Activated naive CD4-positive, alpha-beta T cell treated with anti-CD3 and anti-CD28 coated beads, Interleukin-2, amount 50 U/mL, for 24 hours (primary cell): ENCODE results near the gene SDK1.

ENCODE experiments used
- H3K27ac Mint-ChIP-seq: one replicate; pipeline ENCODE4 v1.8.0; 2021; ENCODE audit warnings: mild to moderate bottlenecking, mixed read lengths
- H3K27me3 Mint-ChIP-seq: one replicate; pipeline ENCODE4 v1.8.0; 2021; ENCODE audit warnings: mixed read lengths
- H3K36me3 Mint-ChIP-seq: one replicate; pipeline ENCODE4 v1.8.0; 2021; ENCODE audit warnings: mixed read lengths
- H3K4me1 Mint-ChIP-seq: one replicate; pipeline ENCODE4 v1.8.0; 2021; ENCODE audit warnings: mixed read lengths
- H3K4me3 Mint-ChIP-seq: one replicate; pipeline ENCODE4 v1.8.0; 2021; ENCODE audit warnings: mild to moderate bottlenecking, mixed read lengths
- H3K9me3 Mint-ChIP-seq: one replicate; pipeline ENCODE4 v1.8.0; 2021; ENCODE audit warnings: mixed read lengths

Gene SDK1

GRCh38 chr7:3762146-3762831 is 461.2 kb downstream of the SDK1 start:
- no peaks in the 10 kb centered on the region for H3K9me3 Mint-ChIP-seq
- H3K36me3 Mint-ChIP-seq, result peaks cover 4% of the 10 kb centered on the region
- peaks cover 5% of the 10 kb centered on the region for H3K27me3 Mint-ChIP-seq

GRCh38 chr7:3767917-3768777 is 467.1 kb downstream of the SDK1 start:
- Mint-ChIP-seq H3K4me1 (no peaks in the 10 kb centered on the region), H3K36me3 (no peaks in the 10 kb centered on the region), H3K27me3 (peaks cover 3% of the 10 kb centered on the region), H3K27ac (no peak overlapping the region), H3K9me3 (no peaks in the 10 kb centered on the region), H3K4me3 (no peak overlapping the region)

More at GRCh38 chr7:3762146-3762831, 461.2 kb downstream of the SDK1 start:
- no peaks in the 10 kb centered on the region for H3K4me1 Mint-ChIP-seq
- peak overlapping the region; percentile 23 for H3K27ac Mint-ChIP-seq
- no peak overlapping the region for H3K4me3 Mint-ChIP-seq

DNA sequence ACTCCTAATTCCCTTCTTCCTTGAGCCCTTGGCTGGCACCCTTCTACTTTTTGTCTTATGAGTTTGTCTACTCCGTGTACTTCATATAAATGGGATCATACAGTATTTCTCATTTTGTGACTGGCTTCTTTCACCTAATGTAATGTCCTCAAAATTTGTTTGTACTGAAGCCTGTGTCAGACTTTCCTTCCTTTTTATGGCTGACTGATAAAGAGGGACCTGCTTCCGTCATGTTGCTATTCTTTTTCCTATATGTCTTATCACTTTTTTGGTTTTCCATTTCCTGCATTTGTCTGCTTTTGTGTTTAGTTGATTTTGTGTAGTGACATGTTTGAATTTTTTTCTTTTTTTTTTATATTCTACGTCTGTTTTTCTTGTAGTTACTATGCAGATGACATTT is 470.9 kb downstream of the SDK1 start:
- Mint-ChIP-seq H3K27ac (no peak overlapping the region), H3K4me1 (no peaks in the 10 kb centered on the region), H3K4me3 (no peak overlapping the region), H3K36me3 (no peaks in the 10 kb centered on the region), H3K9me3 (no peaks in the 10 kb centered on the region), H3K27me3 (peaks cover under 1% of the 10 kb centered on the region)

DNA sequence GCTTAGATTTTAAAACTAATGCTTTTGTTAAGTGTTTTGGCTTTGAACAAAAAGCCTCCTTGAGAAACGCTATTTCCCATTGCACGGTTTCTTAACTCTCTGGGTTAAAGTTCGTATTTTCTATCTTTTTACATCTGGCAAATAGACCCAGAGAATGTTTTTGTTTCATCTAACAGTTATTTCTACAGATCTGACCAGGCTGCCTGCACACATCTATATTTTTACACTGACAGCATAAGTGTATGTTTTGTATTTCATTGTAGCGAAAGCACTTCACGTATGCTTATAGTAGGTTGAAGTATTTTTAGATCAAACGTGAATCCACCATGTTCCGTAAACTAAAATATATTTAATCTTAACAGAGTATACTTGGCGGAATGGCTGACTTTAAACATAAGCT is 477.3 kb downstream of the SDK1 start:
- Mint-ChIP-seq H3K4me1 (no peaks in the 10 kb centered on the region), H3K27me3 (peaks cover 2% of the 10 kb centered on the region), H3K4me3 (no peak overlapping the region), H3K36me3 (peaks cover 5% of the 10 kb centered on the region), H3K27ac (no peak overlapping the region), H3K9me3 (peaks cover 14% of the 10 kb centered on the region)

GRCh38 chr7:3780016-3780415 is 479.0 kb downstream of the SDK1 start:
- H3K27ac Mint-ChIP-seq, result no peak overlapping the region
- H3K9me3 Mint-ChIP-seq, result peaks cover 19% of the 10 kb centered on the region
- peaks cover 2% of the 10 kb centered on the region for H3K27me3 Mint-ChIP-seq
- H3K36me3 Mint-ChIP-seq, result peaks cover 5% of the 10 kb centered on the region
- H3K4me3 Mint-ChIP-seq, result no peak overlapping the region
- H3K4me1 Mint-ChIP-seq, result no peaks in the 10 kb centered on the region

- Mint-ChIP-seq H3K36me3 (peaks cover 5% of the 10 kb centered on the region), H3K4me3 (no peak overlapping the region), H3K27me3 (peaks cover 2% of the 10 kb centered on the region), H3K27ac (no peak overlapping the region), H3K4me1 (no peaks in the 10 kb centered on the region), H3K9me3 (peaks cover 19% of the 10 kb centered on the region)
Measured at GRCh38 chr7:3780525-3780924, 479.5 kb downstream of the SDK1 start.

DNA sequence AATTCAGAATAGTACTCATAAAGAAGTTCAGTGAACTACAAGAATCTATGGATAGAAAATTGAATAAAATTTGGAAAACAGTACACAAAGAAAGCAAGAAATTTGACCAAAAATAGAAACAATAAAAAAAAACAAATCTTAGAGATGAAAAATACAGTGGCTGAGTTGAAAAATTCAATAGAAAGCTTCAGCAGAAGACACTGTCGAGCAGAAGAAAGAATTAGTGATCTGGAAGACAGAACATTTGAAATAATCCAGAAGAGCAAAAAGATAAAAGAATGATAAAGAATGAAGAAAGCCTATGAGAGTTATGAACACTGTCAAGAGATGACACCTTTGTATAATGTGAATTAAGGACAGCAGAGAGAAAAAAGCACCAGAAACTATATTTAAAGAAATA is 480.6 kb downstream of the SDK1 start:
- Mint-ChIP-seq H3K4me1 (no peaks in the 10 kb centered on the region), H3K9me3 (peaks cover 19% of the 10 kb centered on the region), H3K27ac (no peak overlapping the region), H3K36me3 (peaks cover 5% of the 10 kb centered on the region), H3K27me3 (peaks cover 2% of the 10 kb centered on the region), H3K4me3 (no peak overlapping the region)

DNA sequence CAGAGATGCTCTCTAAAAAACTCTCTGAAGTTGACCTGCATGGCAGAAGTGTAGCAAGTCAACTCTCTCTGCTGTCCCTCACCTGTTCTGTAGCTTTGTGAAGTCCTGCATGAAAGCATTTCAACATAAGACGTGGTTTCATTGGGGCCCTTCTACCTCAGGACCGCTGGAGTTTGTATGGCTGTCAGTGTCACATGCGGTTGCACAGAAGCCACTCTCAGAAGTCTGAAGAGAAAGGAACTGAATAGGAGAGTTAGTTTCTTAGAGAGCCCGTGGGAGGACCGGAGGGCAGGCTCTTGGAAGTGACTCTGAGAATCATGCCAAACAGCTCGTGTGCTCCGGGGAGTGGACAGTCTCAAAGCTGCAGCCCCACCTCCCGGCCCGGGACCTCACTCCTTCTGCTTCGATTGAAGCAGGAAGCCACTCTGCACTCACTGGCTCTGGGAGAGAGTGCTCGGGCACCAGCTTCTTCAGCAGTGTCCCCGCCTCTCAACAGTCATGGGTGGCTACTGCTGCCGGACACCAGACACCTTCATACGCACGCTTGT is 486.7 kb downstream of the SDK1 start:
- Mint-ChIP-seq H3K36me3 (peaks cover 1% of the 10 kb centered on the region), H3K4me1 (no peaks in the 10 kb centered on the region), H3K4me3 (no peak overlapping the region), H3K9me3 (peaks cover 6% of the 10 kb centered on the region), H3K27me3 (peaks cover 6% of the 10 kb centered on the region), H3K27ac (no peak overlapping the region)

DNA sequence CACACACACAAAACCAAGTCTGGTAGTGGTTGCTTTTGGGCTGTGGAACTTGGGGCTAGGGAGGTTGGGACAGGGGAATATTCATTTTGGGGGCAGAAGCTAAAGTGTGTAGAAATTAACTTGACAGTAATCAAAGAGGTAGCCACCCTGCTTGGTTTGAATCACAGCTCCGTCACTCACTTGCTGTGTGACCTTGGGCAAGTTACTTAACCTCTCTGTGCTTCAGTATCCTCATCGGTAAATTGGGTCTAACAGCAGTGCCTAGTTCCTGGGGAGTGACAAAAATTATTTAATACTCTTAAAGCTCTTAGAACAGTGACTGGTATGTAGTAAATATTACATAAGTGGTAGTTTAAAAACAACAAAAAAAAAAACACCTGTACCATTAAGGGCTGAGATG is 489.8 kb downstream of the SDK1 start:
- peaks cover 6% of the 10 kb centered on the region for H3K27me3 Mint-ChIP-seq
- no peak overlapping the region for H3K4me3 Mint-ChIP-seq
- no peaks in the 10 kb centered on the region for H3K4me1 Mint-ChIP-seq
- no peaks in the 10 kb centered on the region for H3K36me3 Mint-ChIP-seq
- no peak overlapping the region for H3K27ac Mint-ChIP-seq
- no peaks in the 10 kb centered on the region for H3K9me3 Mint-ChIP-seq

- H3K4me3 Mint-ChIP-seq, result no peak overlapping the region
- no peaks in the 10 kb centered on the region for H3K36me3 Mint-ChIP-seq
- H3K4me1 Mint-ChIP-seq, result no peaks in the 10 kb centered on the region
- H3K9me3 Mint-ChIP-seq, result no peaks in the 10 kb centered on the region
- H3K27ac Mint-ChIP-seq, result no peak overlapping the region
- H3K27me3 Mint-ChIP-seq, result peaks cover 6% of the 10 kb centered on the region
Measured at GRCh38 chr7:3791327-3791726, 490.3 kb downstream of the SDK1 start.

- Mint-ChIP-seq H3K9me3 (no peaks in the 10 kb centered on the region), H3K27ac (no peak overlapping the region), H3K4me1 (no peaks in the 10 kb centered on the region), H3K36me3 (peaks cover 1% of the 10 kb centered on the region), H3K4me3 (no peak overlapping the region), H3K27me3 (no peaks in the 10 kb centered on the region)
Measured at GRCh38 chr7:3795141-3795540, 494.1 kb downstream of the SDK1 start.

- H3K9me3 Mint-ChIP-seq, result no peaks in the 10 kb centered on the region
- H3K27me3 Mint-ChIP-seq, result no peaks in the 10 kb centered on the region
- H3K27ac Mint-ChIP-seq, result no peak overlapping the region
- no peaks in the 10 kb centered on the region for H3K4me1 Mint-ChIP-seq
- no peak overlapping the region for H3K4me3 Mint-ChIP-seq
- peaks cover 1% of the 10 kb centered on the region for H3K36me3 Mint-ChIP-seq
Measured at GRCh38 chr7:3795781-3796180, 494.7 kb downstream of the SDK1 start.

DNA sequence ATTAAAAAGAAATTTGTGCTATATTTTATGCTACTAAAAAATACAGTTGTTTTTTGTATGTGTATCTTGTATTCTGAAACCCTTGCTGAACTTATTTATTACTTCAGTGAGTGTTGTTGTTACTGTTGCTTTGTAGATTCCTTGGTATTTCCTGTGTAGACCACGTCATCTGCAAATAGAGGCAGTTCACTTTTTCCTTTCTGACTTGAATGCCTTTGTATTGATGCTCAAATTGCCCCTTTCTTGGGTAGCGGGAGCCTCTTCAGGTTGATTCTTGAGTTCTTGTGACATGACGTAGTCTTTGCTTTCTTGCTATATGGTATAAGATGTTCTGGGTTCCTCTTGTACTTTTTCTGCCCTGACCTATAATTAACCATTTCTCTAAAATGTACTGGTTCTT is 504.1 kb downstream of the SDK1 start:
- Mint-ChIP-seq H3K36me3 (peaks cover 2% of the 10 kb centered on the region), H3K27me3 (no peaks in the 10 kb centered on the region), H3K4me3 (no peak overlapping the region), H3K27ac (no peak overlapping the region), H3K9me3 (no peaks in the 10 kb centered on the region), H3K4me1 (no peaks in the 10 kb centered on the region)

DNA sequence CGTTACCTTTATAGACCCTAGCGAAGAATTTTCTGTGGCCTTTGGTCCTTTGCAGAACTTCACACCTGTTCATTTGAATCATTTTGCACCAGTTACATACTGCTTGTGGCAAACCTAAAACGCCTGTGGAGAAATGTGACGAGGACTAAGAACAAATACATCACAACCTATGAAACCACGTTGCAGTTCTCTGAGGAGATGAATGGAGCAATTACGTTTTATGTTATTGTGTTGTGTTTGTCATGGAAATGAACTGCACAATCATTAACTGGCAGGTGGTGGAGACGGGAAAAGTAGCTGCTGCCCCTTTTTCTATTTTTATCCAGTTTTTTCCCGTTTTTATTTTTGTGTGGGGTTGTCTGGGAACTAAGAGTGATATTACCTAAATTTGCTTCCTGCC is 505.5 kb downstream of the SDK1 start:
- Mint-ChIP-seq H3K36me3 (peaks cover 2% of the 10 kb centered on the region), H3K27me3 (no peaks in the 10 kb centered on the region), H3K9me3 (no peaks in the 10 kb centered on the region), H3K4me3 (no peak overlapping the region), H3K4me1 (no peaks in the 10 kb centered on the region), H3K27ac (no peak overlapping the region)

- H3K36me3 Mint-ChIP-seq, result peaks cover 2% of the 10 kb centered on the region
- no peak overlapping the region for H3K4me3 Mint-ChIP-seq
- no peaks in the 10 kb centered on the region for H3K4me1 Mint-ChIP-seq
- H3K9me3 Mint-ChIP-seq, result no peaks in the 10 kb centered on the region
- no peak overlapping the region for H3K27ac Mint-ChIP-seq
- H3K27me3 Mint-ChIP-seq, result no peaks in the 10 kb centered on the region
Measured at GRCh38 chr7:3807824-3808223, 506.8 kb downstream of the SDK1 start.

GRCh38 chr7:3821488-3821887 is 520.4 kb downstream of the SDK1 start:
- no peaks in the 10 kb centered on the region for H3K9me3 Mint-ChIP-seq
- H3K36me3 Mint-ChIP-seq, result no peaks in the 10 kb centered on the region
- H3K4me3 Mint-ChIP-seq, result no peak overlapping the region
- no peak overlapping the region for H3K27ac Mint-ChIP-seq
- H3K4me1 Mint-ChIP-seq, result no peaks in the 10 kb centered on the region
- no peaks in the 10 kb centered on the region for H3K27me3 Mint-ChIP-seq
